ENCODE measurements around the gene GBA3.

DNA sequence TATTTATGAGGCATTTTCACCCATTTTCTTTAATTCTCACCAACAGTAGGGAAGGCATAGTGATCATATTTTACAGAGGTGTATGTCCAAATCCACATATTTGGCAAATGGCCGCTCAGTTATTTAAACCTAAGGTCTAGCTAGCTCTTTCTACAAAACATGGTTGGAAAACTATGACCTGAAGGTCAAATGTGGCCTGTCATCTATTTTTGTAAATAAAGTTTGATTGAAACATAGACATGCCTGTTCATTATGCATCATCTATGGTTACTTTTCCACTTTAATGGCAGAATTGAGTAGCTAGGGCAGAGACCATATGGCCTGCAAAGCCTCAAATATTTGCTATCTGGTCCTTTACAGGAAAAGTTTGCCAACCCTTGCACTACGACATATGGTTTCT, 44.2 kb downstream of the GBA3 start:
- TF ChIP-seq, protein P1, sequence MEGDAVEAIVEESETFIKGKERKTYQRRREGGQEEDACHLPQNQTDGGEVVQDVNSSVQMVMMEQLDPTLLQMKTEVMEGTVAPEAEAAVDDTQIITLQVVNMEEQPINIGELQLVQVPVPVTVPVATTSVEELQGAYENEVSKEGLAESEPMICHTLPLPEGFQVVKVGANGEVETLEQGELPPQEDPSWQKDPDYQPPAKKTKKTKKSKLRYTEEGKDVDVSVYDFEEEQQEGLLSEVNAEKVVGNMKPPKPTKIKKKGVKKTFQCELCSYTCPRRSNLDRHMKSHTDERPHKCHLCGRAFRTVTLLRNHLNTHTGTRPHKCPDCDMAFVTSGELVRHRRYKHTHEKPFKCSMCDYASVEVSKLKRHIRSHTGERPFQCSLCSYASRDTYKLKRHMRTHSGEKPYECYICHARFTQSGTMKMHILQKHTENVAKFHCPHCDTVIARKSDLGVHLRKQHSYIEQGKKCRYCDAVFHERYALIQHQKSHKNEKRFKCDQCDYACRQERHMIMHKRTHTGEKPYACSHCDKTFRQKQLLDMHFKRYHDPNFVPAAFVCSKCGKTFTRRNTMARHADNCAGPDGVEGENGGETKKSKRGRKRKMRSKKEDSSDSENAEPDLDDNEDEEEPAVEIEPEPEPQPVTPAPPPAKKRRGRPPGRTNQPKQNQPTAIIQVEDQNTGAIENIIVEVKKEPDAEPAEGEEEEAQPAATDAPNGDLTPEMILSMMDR (IDR thresholded peaks at IDR 0.05; ENCODE audit: poor library complexity, severe bottlenecking), result no peak
- TF ChIP-seq EZH2 (IDR thresholded peaks at IDR 0.05; ENCODE audit: borderline replicate concordance, insufficient read depth, low read length, poor library complexity, severe bottlenecking) (no peak), POLR2AphosphoS5 (IDR thresholded peaks at IDR 0.05) (no peak), SMC3 (conservative IDR thresholded peaks at IDR 0.05; ENCODE audit: poor library complexity) (no peak), MXI1 (conservative IDR thresholded peaks at IDR 0.05; ENCODE audit: poor library complexity, severe bottlenecking) (no peak), TAF1 (IDR thresholded peaks at IDR 0.05; ENCODE audit: low read depth) (no peak), EP300 (conservative IDR thresholded peaks at IDR 0.05; ENCODE audit: poor library complexity, severe bottlenecking) (no peak)
- TF ChIP-seq, protein P2, sequence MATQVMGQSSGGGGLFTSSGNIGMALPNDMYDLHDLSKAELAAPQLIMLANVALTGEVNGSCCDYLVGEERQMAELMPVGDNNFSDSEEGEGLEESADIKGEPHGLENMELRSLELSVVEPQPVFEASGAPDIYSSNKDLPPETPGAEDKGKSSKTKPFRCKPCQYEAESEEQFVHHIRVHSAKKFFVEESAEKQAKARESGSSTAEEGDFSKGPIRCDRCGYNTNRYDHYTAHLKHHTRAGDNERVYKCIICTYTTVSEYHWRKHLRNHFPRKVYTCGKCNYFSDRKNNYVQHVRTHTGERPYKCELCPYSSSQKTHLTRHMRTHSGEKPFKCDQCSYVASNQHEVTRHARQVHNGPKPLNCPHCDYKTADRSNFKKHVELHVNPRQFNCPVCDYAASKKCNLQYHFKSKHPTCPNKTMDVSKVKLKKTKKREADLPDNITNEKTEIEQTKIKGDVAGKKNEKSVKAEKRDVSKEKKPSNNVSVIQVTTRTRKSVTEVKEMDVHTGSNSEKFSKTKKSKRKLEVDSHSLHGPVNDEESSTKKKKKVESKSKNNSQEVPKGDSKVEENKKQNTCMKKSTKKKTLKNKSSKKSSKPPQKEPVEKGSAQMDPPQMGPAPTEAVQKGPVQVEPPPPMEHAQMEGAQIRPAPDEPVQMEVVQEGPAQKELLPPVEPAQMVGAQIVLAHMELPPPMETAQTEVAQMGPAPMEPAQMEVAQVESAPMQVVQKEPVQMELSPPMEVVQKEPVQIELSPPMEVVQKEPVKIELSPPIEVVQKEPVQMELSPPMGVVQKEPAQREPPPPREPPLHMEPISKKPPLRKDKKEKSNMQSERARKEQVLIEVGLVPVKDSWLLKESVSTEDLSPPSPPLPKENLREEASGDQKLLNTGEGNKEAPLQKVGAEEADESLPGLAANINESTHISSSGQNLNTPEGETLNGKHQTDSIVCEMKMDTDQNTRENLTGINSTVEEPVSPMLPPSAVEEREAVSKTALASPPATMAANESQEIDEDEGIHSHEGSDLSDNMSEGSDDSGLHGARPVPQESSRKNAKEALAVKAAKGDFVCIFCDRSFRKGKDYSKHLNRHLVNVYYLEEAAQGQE (IDR thresholded peaks at IDR 0.05; ENCODE audit: borderline replicate concordance), result no peak
